ENCODE data around the gene PLOD1.

DNA sequence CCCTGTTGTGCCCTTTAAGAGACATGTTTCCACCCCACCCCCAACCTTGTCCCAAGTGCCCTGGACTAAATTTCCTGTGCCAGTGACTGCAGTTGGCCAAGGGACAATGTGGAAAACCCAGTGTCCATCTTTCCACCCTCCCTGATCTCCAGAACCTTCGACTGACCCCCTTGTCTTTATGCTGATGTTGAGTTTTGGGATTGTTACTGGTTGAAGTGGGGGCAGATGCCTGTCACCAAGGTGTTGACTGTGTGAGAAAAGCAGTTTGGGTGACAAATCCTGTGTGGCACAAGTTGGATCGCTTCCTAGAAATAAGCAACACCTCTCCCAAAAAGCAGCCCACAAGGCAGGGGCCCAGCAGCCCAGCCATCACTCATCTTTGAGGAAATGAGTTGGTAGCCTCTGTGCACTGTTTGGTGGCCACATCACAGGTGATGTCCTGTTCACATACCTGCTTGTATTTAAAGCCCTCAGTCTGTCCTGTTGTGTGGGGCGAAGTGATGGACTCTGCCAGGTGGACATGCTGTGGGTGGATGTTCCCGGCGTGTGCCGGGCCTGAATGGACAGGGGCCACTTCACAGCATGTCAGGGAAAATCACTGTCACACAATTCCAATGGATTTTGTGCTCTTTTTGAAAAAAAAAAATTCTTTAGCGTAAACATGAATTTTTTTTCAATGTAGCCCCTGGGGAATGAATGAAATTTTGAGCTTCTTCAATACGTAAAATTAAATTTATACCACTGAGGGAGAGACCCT is 78.2 kb downstream of the PLOD1 start:
- TF ChIP-seq, protein P1, sequence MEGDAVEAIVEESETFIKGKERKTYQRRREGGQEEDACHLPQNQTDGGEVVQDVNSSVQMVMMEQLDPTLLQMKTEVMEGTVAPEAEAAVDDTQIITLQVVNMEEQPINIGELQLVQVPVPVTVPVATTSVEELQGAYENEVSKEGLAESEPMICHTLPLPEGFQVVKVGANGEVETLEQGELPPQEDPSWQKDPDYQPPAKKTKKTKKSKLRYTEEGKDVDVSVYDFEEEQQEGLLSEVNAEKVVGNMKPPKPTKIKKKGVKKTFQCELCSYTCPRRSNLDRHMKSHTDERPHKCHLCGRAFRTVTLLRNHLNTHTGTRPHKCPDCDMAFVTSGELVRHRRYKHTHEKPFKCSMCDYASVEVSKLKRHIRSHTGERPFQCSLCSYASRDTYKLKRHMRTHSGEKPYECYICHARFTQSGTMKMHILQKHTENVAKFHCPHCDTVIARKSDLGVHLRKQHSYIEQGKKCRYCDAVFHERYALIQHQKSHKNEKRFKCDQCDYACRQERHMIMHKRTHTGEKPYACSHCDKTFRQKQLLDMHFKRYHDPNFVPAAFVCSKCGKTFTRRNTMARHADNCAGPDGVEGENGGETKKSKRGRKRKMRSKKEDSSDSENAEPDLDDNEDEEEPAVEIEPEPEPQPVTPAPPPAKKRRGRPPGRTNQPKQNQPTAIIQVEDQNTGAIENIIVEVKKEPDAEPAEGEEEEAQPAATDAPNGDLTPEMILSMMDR (conservative IDR thresholded peaks at IDR 0.05 in 1 of 2, IDR thresholded peaks at IDR 0.05 in 1 of 2; ENCODE audit: extremely low read depth in 1 of 2, insufficient read depth in 1 of 2, low read depth in 1 of 2, low read length in 2 of 2) = no peak
- TF ChIP-seq EZH2 (IDR thresholded peaks at IDR 0.05; ENCODE audit: borderline replicate concordance, low read length) = no peak
